Measurements from ENCODE around the gene IGSF21.

Gene IGSF21

DNA sequence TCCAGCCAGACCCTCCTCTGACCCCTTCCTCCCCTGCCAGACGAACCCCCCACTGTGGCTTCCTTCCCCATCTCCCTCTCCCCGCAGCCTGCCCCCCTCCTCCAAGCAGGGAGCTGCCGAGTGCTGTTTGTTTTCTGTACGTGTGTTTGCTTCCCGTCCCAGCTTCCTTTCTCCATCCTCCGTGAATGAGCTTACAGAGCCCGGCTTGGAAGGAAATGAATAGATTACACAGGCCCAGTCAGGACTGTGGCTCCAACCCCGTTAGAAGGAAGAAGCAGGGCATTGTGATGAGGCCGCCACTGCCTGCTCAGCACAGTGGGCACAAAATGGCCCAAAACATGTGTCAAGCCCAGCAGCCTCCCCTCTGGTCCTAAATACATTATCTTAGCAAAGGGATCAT is 123.2 kb downstream of the IGSF21 start (continued):
- TF ChIP-seq TCF4 (CRISPR knock-in tag; IDR thresholded peaks at IDR 0.05; ENCODE audit: borderline replicate concordance): no peak
- no peak for TF ChIP-seq ARNTL (CRISPR knock-in tag; IDR thresholded peaks at IDR 0.05; ENCODE audit: borderline replicate concordance, low read depth)
- TF ChIP-seq ESRRG (CRISPR knock-in tag; IDR thresholded peaks at IDR 0.05): no peak
- no peak for TF ChIP-seq RARB (CRISPR knock-in tag; IDR thresholded peaks at IDR 0.05)

DNA sequence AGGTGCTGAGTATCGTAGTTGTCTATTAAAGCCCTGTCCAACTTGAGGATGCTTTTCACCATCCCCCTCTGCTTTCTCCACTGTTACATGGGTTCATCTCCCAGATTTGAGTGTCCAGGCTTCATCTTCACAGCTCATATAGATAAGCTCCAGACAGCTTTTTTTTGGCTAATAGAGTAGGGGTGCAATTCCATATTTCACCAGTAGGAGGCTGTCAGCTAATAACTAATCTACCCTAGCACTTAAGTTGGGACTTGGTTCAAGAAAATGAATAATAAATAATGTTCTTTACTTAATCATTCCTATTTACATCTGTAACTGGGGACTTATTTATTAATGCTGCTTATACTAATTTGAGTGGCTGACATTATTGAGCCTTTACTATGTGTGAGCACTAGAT is 124.5 kb downstream of the IGSF21 start:
- ATAC-seq: no peak
- no peak for TF ChIP-seq ARNTL (CRISPR knock-in tag; IDR thresholded peaks at IDR 0.05; ENCODE audit: borderline replicate concordance, low read depth)
- no peak for TF ChIP-seq ZNF8 (CRISPR knock-in tag; IDR thresholded peaks at IDR 0.05)
- no peak for TF ChIP-seq ISL1 (CRISPR knock-in tag; IDR thresholded peaks at IDR 0.05)
- TF ChIP-seq, protein P1, sequence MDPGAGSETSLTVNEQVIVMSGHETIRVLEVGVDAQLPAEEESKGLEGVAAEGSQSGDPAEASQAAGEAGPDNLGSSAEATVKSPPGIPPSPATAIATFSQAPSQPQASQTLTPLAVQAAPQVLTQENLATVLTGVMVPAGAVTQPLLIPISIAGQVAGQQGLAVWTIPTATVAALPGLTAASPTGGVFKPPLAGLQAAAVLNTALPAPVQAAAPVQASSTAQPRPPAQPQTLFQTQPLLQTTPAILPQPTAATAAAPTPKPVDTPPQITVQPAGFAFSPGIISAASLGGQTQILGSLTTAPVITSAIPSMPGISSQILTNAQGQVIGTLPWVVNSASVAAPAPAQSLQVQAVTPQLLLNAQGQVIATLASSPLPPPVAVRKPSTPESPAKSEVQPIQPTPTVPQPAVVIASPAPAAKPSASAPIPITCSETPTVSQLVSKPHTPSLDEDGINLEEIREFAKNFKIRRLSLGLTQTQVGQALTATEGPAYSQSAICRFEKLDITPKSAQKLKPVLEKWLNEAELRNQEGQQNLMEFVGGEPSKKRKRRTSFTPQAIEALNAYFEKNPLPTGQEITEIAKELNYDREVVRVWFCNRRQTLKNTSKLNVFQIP (CRISPR knock-in tag; IDR thresholded peaks at IDR 0.05; ENCODE audit: borderline replicate concordance, low read depth): no peak
- no peak for TF ChIP-seq ZFP3 (CRISPR knock-in tag; IDR thresholded peaks at IDR 0.05)
- TF ChIP-seq BACH2 (CRISPR knock-in tag; IDR thresholded peaks at IDR 0.05; ENCODE audit: borderline replicate concordance): no peak
- no peak for TF ChIP-seq ZNF70 (CRISPR knock-in tag; IDR thresholded peaks at IDR 0.05)
- TF ChIP-seq ESRRG (CRISPR knock-in tag; IDR thresholded peaks at IDR 0.05): no peak
- no peak for TF ChIP-seq ZC3H10 (CRISPR knock-in tag; IDR thresholded peaks at IDR 0.05)

DNA sequence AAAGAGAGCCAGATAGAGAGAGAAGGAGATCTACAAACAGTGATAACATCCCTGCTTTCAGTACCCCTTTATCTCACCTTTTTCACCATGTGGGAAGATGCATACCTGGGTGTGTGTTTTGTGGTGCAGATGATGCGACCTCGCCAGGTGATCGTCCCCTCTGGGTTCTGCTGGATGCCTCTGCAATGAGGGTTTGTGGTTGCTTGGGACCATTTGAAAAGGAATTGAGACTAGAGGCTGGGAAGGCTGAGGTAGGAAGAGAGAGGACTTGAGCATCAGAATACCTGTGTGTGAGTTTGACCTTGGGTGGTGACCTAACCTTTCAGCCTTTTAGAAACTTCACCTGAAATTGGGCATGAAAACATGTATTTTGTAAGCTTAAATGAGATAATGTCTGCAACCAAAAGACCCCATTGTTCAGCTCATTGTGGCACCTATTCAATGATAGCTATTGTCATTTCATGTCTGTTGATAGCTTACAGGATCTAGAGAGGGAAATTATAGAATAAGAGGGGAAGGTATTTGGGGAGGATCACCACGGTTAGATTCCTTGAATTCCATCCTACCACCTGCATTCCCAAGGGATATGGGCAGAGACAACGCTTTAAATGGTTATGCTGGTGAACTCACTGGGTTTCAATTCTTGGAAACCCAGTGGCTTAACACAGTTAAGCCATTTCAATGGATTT is 125.7 kb downstream of the IGSF21 start:
- ATAC-seq: no peak
- TF ChIP-seq ZFP3 (CRISPR knock-in tag; IDR thresholded peaks at IDR 0.05) (no peak), ZFP30 (CRISPR knock-in tag; IDR thresholded peaks at IDR 0.05) (no peak), ZNF8 (CRISPR knock-in tag; IDR thresholded peaks at IDR 0.05) (no peak), ZNF565 (CRISPR knock-in tag; conservative IDR thresholded peaks at IDR 0.05; ENCODE audit: low read depth) (no peak), SNAI2 (CRISPR knock-in tag; IDR thresholded peaks at IDR 0.05) (no peak), TOX (CRISPR knock-in tag; IDR thresholded peaks at IDR 0.05; ENCODE audit: borderline replicate concordance) (no peak), ZC3H10 (CRISPR knock-in tag; IDR thresholded peaks at IDR 0.05) (no peak), GLIS3 (CRISPR knock-in tag; IDR thresholded peaks at IDR 0.05) (no peak), PPARA (CRISPR knock-in tag; IDR thresholded peaks at IDR 0.05; ENCODE audit: borderline replicate concordance) (no peak), CSDC2 (CRISPR knock-in tag; IDR thresholded peaks at IDR 0.05) (no peak)
- TF ChIP-seq, protein P2, sequence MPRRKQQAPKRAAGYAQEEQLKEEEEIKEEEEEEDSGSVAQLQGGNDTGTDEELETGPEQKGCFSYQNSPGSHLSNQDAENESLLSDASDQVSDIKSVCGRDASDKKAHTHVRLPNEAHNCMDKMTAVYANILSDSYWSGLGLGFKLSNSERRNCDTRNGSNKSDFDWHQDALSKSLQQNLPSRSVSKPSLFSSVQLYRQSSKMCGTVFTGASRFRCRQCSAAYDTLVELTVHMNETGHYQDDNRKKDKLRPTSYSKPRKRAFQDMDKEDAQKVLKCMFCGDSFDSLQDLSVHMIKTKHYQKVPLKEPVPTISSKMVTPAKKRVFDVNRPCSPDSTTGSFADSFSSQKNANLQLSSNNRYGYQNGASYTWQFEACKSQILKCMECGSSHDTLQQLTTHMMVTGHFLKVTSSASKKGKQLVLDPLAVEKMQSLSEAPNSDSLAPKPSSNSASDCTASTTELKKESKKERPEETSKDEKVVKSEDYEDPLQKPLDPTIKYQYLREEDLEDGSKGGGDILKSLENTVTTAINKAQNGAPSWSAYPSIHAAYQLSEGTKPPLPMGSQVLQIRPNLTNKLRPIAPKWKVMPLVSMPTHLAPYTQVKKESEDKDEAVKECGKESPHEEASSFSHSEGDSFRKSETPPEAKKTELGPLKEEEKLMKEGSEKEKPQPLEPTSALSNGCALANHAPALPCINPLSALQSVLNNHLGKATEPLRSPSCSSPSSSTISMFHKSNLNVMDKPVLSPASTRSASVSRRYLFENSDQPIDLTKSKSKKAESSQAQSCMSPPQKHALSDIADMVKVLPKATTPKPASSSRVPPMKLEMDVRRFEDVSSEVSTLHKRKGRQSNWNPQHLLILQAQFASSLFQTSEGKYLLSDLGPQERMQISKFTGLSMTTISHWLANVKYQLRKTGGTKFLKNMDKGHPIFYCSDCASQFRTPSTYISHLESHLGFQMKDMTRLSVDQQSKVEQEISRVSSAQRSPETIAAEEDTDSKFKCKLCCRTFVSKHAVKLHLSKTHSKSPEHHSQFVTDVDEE (CRISPR knock-in tag; IDR thresholded peaks at IDR 0.05): no peak

DNA sequence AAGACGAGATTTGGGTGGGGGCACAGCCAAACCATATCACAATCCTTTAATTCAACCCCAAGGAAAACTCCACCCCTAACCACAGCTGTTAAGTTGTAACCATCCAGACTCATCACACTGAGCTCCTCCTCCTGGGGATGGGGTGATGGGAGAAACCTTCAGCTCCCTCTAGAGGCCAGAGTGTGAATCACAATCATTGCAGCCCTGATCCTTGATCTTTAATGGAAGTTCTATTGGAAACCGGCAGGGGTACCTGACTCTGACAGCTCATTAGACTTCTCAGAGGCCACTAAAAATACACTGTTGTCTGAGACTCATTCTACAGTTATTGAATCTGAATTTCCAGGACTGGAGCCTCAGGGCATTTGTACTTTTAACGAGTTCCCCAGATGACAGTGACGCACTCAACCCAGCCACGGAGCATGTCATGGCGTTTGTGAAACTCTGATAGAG is 127.2 kb downstream of the IGSF21 start:
- no peak; the same call in 2 of the 3 replicates for ATAC-seq
- TF ChIP-seq, protein P2 (CRISPR knock-in tag; IDR thresholded peaks at IDR 0.05): no peak
- TF ChIP-seq ZC3H10 (CRISPR knock-in tag; IDR thresholded peaks at IDR 0.05) (no peak), RARB (CRISPR knock-in tag; IDR thresholded peaks at IDR 0.05) (no peak), SNAI2 (CRISPR knock-in tag; IDR thresholded peaks at IDR 0.05) (no peak), ZFP3 (CRISPR knock-in tag; IDR thresholded peaks at IDR 0.05) (no peak), ZNF8 (CRISPR knock-in tag; IDR thresholded peaks at IDR 0.05) (no peak), ARNTL (CRISPR knock-in tag; IDR thresholded peaks at IDR 0.05; ENCODE audit: borderline replicate concordance, low read depth) (no peak), TOX (CRISPR knock-in tag; IDR thresholded peaks at IDR 0.05; ENCODE audit: borderline replicate concordance) (no peak), BACH2 (CRISPR knock-in tag; IDR thresholded peaks at IDR 0.05; ENCODE audit: borderline replicate concordance) (no peak), OSR1 (CRISPR knock-in tag; IDR thresholded peaks at IDR 0.05) (no peak), ZNF565 (CRISPR knock-in tag; conservative IDR thresholded peaks at IDR 0.05; ENCODE audit: low read depth) (no peak), PPARA (CRISPR knock-in tag; IDR thresholded peaks at IDR 0.05; ENCODE audit: borderline replicate concordance) (no peak), ZNF70 (CRISPR knock-in tag; IDR thresholded peaks at IDR 0.05) (no peak), ZFP30 (CRISPR knock-in tag; IDR thresholded peaks at IDR 0.05) (no peak)
- TF ChIP-seq, protein P1 (CRISPR knock-in tag; IDR thresholded peaks at IDR 0.05; ENCODE audit: borderline replicate concordance, low read depth): no peak
- TF ChIP-seq, protein P3, sequence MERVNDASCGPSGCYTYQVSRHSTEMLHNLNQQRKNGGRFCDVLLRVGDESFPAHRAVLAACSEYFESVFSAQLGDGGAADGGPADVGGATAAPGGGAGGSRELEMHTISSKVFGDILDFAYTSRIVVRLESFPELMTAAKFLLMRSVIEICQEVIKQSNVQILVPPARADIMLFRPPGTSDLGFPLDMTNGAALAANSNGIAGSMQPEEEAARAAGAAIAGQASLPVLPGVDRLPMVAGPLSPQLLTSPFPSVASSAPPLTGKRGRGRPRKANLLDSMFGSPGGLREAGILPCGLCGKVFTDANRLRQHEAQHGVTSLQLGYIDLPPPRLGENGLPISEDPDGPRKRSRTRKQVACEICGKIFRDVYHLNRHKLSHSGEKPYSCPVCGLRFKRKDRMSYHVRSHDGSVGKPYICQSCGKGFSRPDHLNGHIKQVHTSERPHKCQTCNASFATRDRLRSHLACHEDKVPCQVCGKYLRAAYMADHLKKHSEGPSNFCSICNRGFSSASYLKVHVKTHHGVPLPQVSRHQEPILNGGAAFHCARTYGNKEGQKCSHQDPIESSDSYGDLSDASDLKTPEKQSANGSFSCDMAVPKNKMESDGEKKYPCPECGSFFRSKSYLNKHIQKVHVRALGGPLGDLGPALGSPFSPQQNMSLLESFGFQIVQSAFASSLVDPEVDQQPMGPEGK (CRISPR knock-in tag; IDR thresholded peaks at IDR 0.05; ENCODE audit: borderline replicate concordance): no peak
- TF ChIP-seq, protein P4, sequence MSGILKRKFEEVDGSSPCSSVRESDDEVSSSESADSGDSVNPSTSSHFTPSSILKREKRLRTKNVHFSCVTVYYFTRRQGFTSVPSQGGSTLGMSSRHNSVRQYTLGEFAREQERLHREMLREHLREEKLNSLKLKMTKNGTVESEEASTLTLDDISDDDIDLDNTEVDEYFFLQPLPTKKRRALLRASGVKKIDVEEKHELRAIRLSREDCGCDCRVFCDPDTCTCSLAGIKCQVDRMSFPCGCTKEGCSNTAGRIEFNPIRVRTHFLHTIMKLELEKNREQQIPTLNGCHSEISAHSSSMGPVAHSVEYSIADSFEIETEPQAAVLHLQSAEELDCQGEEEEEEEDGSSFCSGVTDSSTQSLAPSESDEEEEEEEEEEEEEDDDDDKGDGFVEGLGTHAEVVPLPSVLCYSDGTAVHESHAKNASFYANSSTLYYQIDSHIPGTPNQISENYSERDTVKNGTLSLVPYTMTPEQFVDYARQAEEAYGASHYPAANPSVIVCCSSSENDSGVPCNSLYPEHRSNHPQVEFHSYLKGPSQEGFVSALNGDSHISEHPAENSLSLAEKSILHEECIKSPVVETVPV (CRISPR knock-in tag; IDR thresholded peaks at IDR 0.05): no peak

All from SK-N-SH treated with all-trans-retinoic acid at 6 μM for 48 hours (cell line).